K562 (cell line): ENCODE data around the gene PHACTR3. TPM values are rescaled to one million over a fixed set of nuclear protein-coding genes. Genes with fewer than 3 reads are reported as not detected.

Experiments used
- ATAC-seq: fragments of 200-7000 bp; cut with Tn5 transposase; 3 replicates; pipeline ENCODE4 v1.9.1; 2020; ENCODE audit warnings: moderate library complexity
- BruUV-seq: library from RNA; stranded (reverse); fragments of 400-500 nt; replicated peaks from 2 replicates; lab custom pipeline; 2021; lab: Mats Ljungman, UMichigan
- CTCF ChIA-PET: fragments of 300-600 bp; formaldehyde crosslinking; extraction: SDS; loops from one replicate; lab custom pipeline; 2021; ENCODE audit warnings: low intra/inter-chr PET ratio; lab: Yijun Ruan, JAX
- POLR2A ChIA-PET: fragments of 300-600, 350-650 bp; sonication (Branson Sonifier 250); formaldehyde crosslinking; extraction: SDS; loops from one replicate; lab custom pipeline; 2021; ENCODE audit warnings: antibody characterized with exemption, inconsistent platforms; lab: Yijun Ruan, JAX
- DNase-seq, 4 experiments: peaks; one replicate each; pipeline versions ENCODE4 v3.0.0 to v3.0.0-alpha.2; 2011 to 2018; ENCODE audit warnings: low spot score in 3 of 4, mixed read lengths in 3 of 4; ENCODE audit errors: extremely low read depth in 1 of 4
- FAIRE-seq: peaks from 2 replicates; lab custom pipeline; 2011; peaks lifted over from hg19 to GRCh38; lab: Jason Lieb, UNC
- H2AFZ ChIP-seq: 2 replicates; pipeline ENCODE4 v1.6.0; 2011; ENCODE audit warnings: low read depth, low read length, control low read depth, inconsistent platforms
- H3K27ac ChIP-seq: fragments of 200-600 bp; 3 replicates; pipeline ENCODE4 v1.8.0; 2011; ENCODE audit warnings: low read depth, mild to moderate bottlenecking, control low read depth, inconsistent platforms, low read length, moderate library complexity, mixed read lengths; ENCODE audit errors: extremely low read depth
- H3K27me3 ChIP-seq, 2 experiments: fragments of 300-600 bp in 1 of 2; 2 replicates in 1 of 2; 3 replicates in 1 of 2; pipeline versions ENCODE4 v1.6.0 to v1.8.0; 2011; ENCODE audit warnings: inconsistent platforms in 2 of 2, low read length in 2 of 2, mild to moderate bottlenecking in 1 of 2, mixed read lengths in 1 of 2, moderate library complexity in 1 of 2; ENCODE audit not compliant: control insufficient read depth in 2 of 2, insufficient read depth in 2 of 2
- H3K36me3 ChIP-seq: fragments of 300-600 bp; 3 replicates; pipeline ENCODE4 v1.8.0; 2011; ENCODE audit warnings: mild to moderate bottlenecking, low read length, inconsistent platforms; ENCODE audit not compliant: control insufficient read depth, insufficient read depth
- H3K4me1 ChIP-seq, 2 experiments: fragments of 200-600 bp in 1 of 2; replicated peaks in 1 of 2; 2 replicates in 1 of 2; 3 replicates in 1 of 2; pipeline versions ENCODE4 v1.5.1 to v1.8.0; 2011; ENCODE audit warnings: inconsistent platforms in 2 of 2, low read length in 2 of 2, mild to moderate bottlenecking in 1 of 2, mixed read lengths in 1 of 2, moderate library complexity in 1 of 2; ENCODE audit not compliant: control insufficient read depth in 2 of 2, insufficient read depth in 2 of 2
- H3K4me2 ChIP-seq: 2 replicates; pipeline ENCODE4 v1.6.1; 2011; ENCODE audit warnings: low read length, control low read depth, inconsistent platforms, mixed read lengths; ENCODE audit not compliant: insufficient read depth
- H3K4me3 ChIP-seq: fragments of 200-600 bp; sonication (generic), shearing (Covaris generic); 2 replicates; pipeline ENCODE4 v1.5.1; 2016; ENCODE audit warnings: control low read depth, inconsistent platforms
- H3K79me2 ChIP-seq: fragments of 200-600 bp; 3 replicates; pipeline ENCODE4 v1.8.0; 2011; ENCODE audit warnings: low read length, inconsistent platforms; ENCODE audit not compliant: control insufficient read depth, insufficient read depth
- H3K9ac ChIP-seq, 2 experiments: 2 replicates each; pipeline versions ENCODE4 v1.6.0 to v1.6.1; 2011; ENCODE audit warnings: low read depth in 2 of 2, low read length in 2 of 2, control low read depth in 1 of 2, inconsistent platforms in 1 of 2, mild to moderate bottlenecking in 1 of 2, mixed read lengths in 1 of 2; ENCODE audit not compliant: insufficient read depth in 1 of 2
- H3K9me1 ChIP-seq: one replicate; pipeline ENCODE4 v1.6.0; 2011; ENCODE audit warnings: inconsistent platforms, mild to moderate bottlenecking, low read length, moderate library complexity; ENCODE audit not compliant: control insufficient read depth, insufficient read depth
- H3K9me3 ChIP-seq: replicated peaks from 2 replicates; pipeline ENCODE4 v1.5.1; 2011; ENCODE audit warnings: low read depth, low read length, inconsistent platforms; ENCODE audit not compliant: control insufficient read depth, insufficient read depth
- H4K20me1 ChIP-seq: replicated peaks from 2 replicates; pipeline ENCODE4 v1.6.1; 2011; ENCODE audit warnings: low read length, inconsistent platforms, mixed read lengths; ENCODE audit not compliant: control insufficient read depth, insufficient read depth
- BCOR ChIP-seq: fragments of 450-650 bp; IDR thresholded peaks from 2 replicates; pipeline ENCODE4 v1.6.1; 2016
- C11orf30 ChIP-seq: fragments of 450-650 bp; IDR thresholded peaks from 2 replicates; pipeline ENCODE4 v1.6.1; 2016; ENCODE audit warnings: low read depth, mild to moderate bottlenecking
- CBX2 ChIP-seq: fragments of 200-600 bp; sonication (generic); IDR thresholded peaks from one replicate; pipeline ENCODE4 v1.6.1; 2012; ENCODE audit warnings: mild to moderate bottlenecking, low read length, inconsistent platforms; ENCODE audit not compliant: insufficient read depth, poor library complexity, severe bottlenecking
- GATA2 ChIP-seq: sonication (generic); formaldehyde crosslinking; IDR thresholded peaks from 2 replicates; pipeline ENCODE4 v1.4.0; 2020; ENCODE audit warnings: mild to moderate bottlenecking, missing genetic modification reagents
- KHSRP ChIP-seq: fragments of 450-650 bp; IDR thresholded peaks from 2 replicates; pipeline ENCODE4 v1.6.1; 2017
- MED1 ChIP-seq: sonication (generic); formaldehyde crosslinking; IDR thresholded peaks from 2 replicates; pipeline ENCODE4 v1.8.1; 2023; ENCODE audit warnings: missing genetic modification reagents, borderline replicate concordance
- MITF ChIP-seq: IDR thresholded peaks from 2 replicates; pipeline ENCODE4 v1.6.1; 2014; ENCODE audit warnings: antibody characterized with exemption
- NCOA4 ChIP-seq: fragments of 450-650 bp; IDR thresholded peaks from 2 replicates; pipeline ENCODE4 v1.6.1; 2018; ENCODE audit warnings: mild to moderate bottlenecking; ENCODE audit not compliant: partially characterized antibody
- NR0B1 ChIP-seq: fragments of 450-650 bp; IDR thresholded peaks from one replicate; pipeline ENCODE4 v1.6.1; 2018; ENCODE audit warnings: mild to moderate bottlenecking, moderate library complexity; ENCODE audit not compliant: partially characterized antibody
- RBM39 ChIP-seq: fragments of 200-400 bp; formaldehyde crosslinking; optimal IDR thresholded peaks from 2 replicates; pipeline ENCODE3; 2018; ENCODE audit warnings: low read depth, low read length
- SP2 ChIP-seq: IDR thresholded peaks from 2 replicates; pipeline ENCODE4 v1.6.1; 2011; ENCODE audit warnings: mild to moderate bottlenecking, low read depth, low read length, moderate library complexity; ENCODE audit not compliant: poor library complexity, severe bottlenecking; ENCODE audit errors: extremely low read depth
- TBL1XR1 ChIP-seq, 2 experiments: IDR thresholded peaks; 2 replicates each; pipeline ENCODE4 v1.6.1; 2012; ENCODE audit warnings: improper control_type of control experiment in 2 of 2, low read length in 2 of 2, mild to moderate bottlenecking in 1 of 2
- TRIM25 ChIP-seq: fragments of 450-650 bp; IDR thresholded peaks from 2 replicates; pipeline ENCODE4 v1.7.0; 2016; ENCODE audit warnings: borderline replicate concordance
- ZNF41 ChIP-seq: fragments of 250-450 bp; sonication (Bioruptor Pico); conservative IDR thresholded peaks from 2 replicates; pipeline ENCODE4 v1.4.0; 2020; ENCODE audit warnings: mild to moderate bottlenecking
- WGBS: fragments of 100-300 bp; shearing (Covaris generic); methylation state at CpG from one replicate; pipeline ENCODE4 v1.1.6; 2016; ENCODE audit warnings: low coverage, mixed read lengths; ENCODE audit not compliant: insufficient coverage; ENCODE audit errors: missing lambda C conversion rate; 5-methylcytosine and 5-hydroxymethylcytosine counted together
- in situ Hi-C: fragments of 300-500 bp; cut with MboI; formaldehyde crosslinking; loops from 4 replicates; pipeline ENCODE4 v1.15.0; 2018; ENCODE audit warnings: inconsistent platforms, mixed read lengths
- intact Hi-C: fragments of 100-400 bp; cut with micrococcal nuclease; formaldehyde crosslinking; loops from 2 replicates; pipeline ENCODE4 v1.14.2; 2022
- polyA plus RNA-seq, 8 experiments: library from polyadenylated mRNA; depleted of rRNA in 4 of 8; stranded (reverse) in 5 of 8; unstranded in 3 of 8; fragments of >200 nt; fragmentation: Nextera tagmentation in 2 of 8; fragmentation: Illumina TruSeq in 1 of 8; extraction: Ambion mirVana in 2 of 8; extraction: Trizol in 1 of 8; gene quantifications; 2 replicates each; pipeline versions ENCODE4 v1.2.1 to v1.2.3, GENCODE V29; 2011 to 2014; ENCODE audit warnings: inconsistent platforms in 1 of 8, missing spikeins in 1 of 8
- total RNA-seq, 7 experiments: library from RNA; depleted of rRNA in 6 of 7; stranded (reverse); fragments of >200 nt in 6 of 7; fragmentation: Illumina TruSeq in 2 of 7; extraction: Trizol in 2 of 7; gene quantifications; 2 replicates each; pipeline versions ENCODE4 v1.2.1 to v1.2.3, GENCODE V29; 2011 to 2021; ENCODE audit warnings: low replicate concordance in 1 of 7

Gene PHACTR3
- total and polyA plus RNA-seq, 9 of the 15 experiments (the other 6 are each of a cell fraction or from before 2014, with no cell fraction given) = not detected

- BruUV-seq = no TSS peak
- Histone ChIP-seq H3K27me3 (no peaks in the 10 kb centered on the region), H3K4me1 (no peaks in the 10 kb centered on the region), H3K9me1 (no peaks in the 10 kb centered on the region), H3K4me3 (no peak overlapping the region), H4K20me1 (no peaks in the 10 kb centered on the region), H3K27ac (no peak overlapping the region), H2AFZ (no peak overlapping the region), H3K9ac (no peak overlapping the region), H3K79me2 (no peaks in the 10 kb centered on the region), H3K9me3 (no peaks in the 10 kb centered on the region), H3K36me3 (no peaks in the 10 kb centered on the region), H3K4me2 (no peak overlapping the region)
- no peak for ATAC-seq
- intact Hi-C loops (no loop called here), in situ Hi-C loops (no loop called here)
- POLR2A ChIA-PET = no interaction called here
- TF ChIP-seq RBM39 (no peak), MITF (no peak), GATA2 (CRISPR knock-in tag) (no peak), BCOR (no peak), KHSRP (no peak), CBX2 (no peak)
- no peak for FAIRE-seq
- 0% methylated on average over 2 of the region's 2 CpGs for WGBS
- CTCF ChIA-PET = no interaction called here
- no peak for DNase-seq
Measured at GRCh38 chr20:59857966-59858365, 253.6 kb downstream of the PHACTR3 start.

- ChIA-PET POLR2A (no interaction called here), CTCF (no interaction called here)
- H3K4me1 ChIP-seq = no peaks in the 10 kb centered on the region
- BruUV-seq = no TSS peak
- no peaks in the 10 kb centered on the region for H3K79me2 ChIP-seq
- H3K9me3 ChIP-seq = no peaks in the 10 kb centered on the region
- intact Hi-C loops (no loop called here), in situ Hi-C loops (no loop called here)
- ATAC-seq (no peak), FAIRE-seq (no peak), DNase-seq (no peak)
- no peak overlapping the region for H3K27ac ChIP-seq
- H3K9me1 ChIP-seq = no peaks in the 10 kb centered on the region
- 4% methylated on average over 5 of the region's 5 CpGs for WGBS
- no peak overlapping the region for H3K4me3 ChIP-seq
- no peaks in the 10 kb centered on the region for H3K27me3 ChIP-seq
- H2AFZ ChIP-seq = no peak overlapping the region
- no peaks in the 10 kb centered on the region for H4K20me1 ChIP-seq
- H3K9ac ChIP-seq = no peak overlapping the region
- no peak overlapping the region for H3K4me2 ChIP-seq
- no peaks in the 10 kb centered on the region for H3K36me3 ChIP-seq
- TF ChIP-seq NR0B1 (no peak), TRIM25 (no peak), C11orf30 (peak; percentile 31; the same call in 1 of the 2 replicates), TBL1XR1 (IDR thresholded peaks at IDR 0.05; ENCODE audit: low read length in 2 of 2) (no peak), ZNF41 (no peak), NCOA4 (no peak), SP2 (no peak), MED1 (CRISPR knock-in tag) (no peak)
Measured at GRCh38 chr20:59858425-59858824, 254.1 kb downstream of the PHACTR3 start.
